H1 (cell line): ENCODE results near the gene C1orf50. TPM values are rescaled to one million over a fixed set of nuclear protein-coding genes. Genes with fewer than 3 reads are reported as not detected.

Experiments used
- CTCF ChIA-PET: fragments of 300-600 bp; sonication (Branson Sonifier 250); formaldehyde crosslinking; loops from one replicate; lab custom pipeline; 2021; ENCODE audit not compliant: partially characterized antibody; lab: Charles Lee
- POLR2A ChIA-PET: fragments of 300-600 bp; sonication (Branson Sonifier 250); formaldehyde crosslinking; loops from one replicate; lab custom pipeline; 2021; ENCODE audit warnings: inconsistent platforms; ENCODE audit not compliant: partially characterized antibody; lab: Charles Lee
- DNase-seq, 2 experiments: peaks; one replicate each; pipeline versions ENCODE4 v3.0.0 to v3.0.0-alpha.2; 2010 to 2022; ENCODE audit warnings: low spot score in 2 of 2, low read depth in 1 of 2, mixed read lengths in 1 of 2
- FAIRE-seq: peaks from 2 replicates; lab custom pipeline; 2011; peaks lifted over from hg19 to GRCh38; lab: Jason Lieb, UNC
- H2AFZ ChIP-seq: 2 replicates; pipeline ENCODE4 v1.8.1; 2012; ENCODE audit warnings: low read length, inconsistent platforms
- H2AK5ac ChIP-seq: 2 replicates; pipeline ENCODE4 v1.6.1; 2013; ENCODE audit warnings: low read depth, low read length
- H2BK120ac ChIP-seq: replicated peaks from 2 replicates; pipeline ENCODE3; 2013; ENCODE audit warnings: low read depth, low read length, inconsistent platforms
- H2BK12ac ChIP-seq: 2 replicates; pipeline ENCODE4 v1.6.1; 2013; ENCODE audit warnings: low read depth, low read length
- H2BK15ac ChIP-seq: 2 replicates; pipeline ENCODE4 v1.6.1; 2013; ENCODE audit warnings: low read length
- H2BK20ac ChIP-seq: 2 replicates; pipeline ENCODE4 v1.6.1; 2013; ENCODE audit warnings: low read length
- H2BK5ac ChIP-seq: 2 replicates; pipeline ENCODE4 v1.6.1; 2013; ENCODE audit warnings: low read depth, low read length
- H3K14ac ChIP-seq: 2 replicates; pipeline ENCODE4 v1.6.1; 2013; ENCODE audit warnings: inconsistent platforms; ENCODE audit not compliant: insufficient read length
- H3K18ac ChIP-seq: 2 replicates; pipeline ENCODE4 v1.6.1; 2013; ENCODE audit warnings: low read length; ENCODE audit errors: extremely low read depth
- H3K23ac ChIP-seq: 2 replicates; pipeline ENCODE4 v1.6.1; 2013; ENCODE audit warnings: inconsistent platforms; ENCODE audit not compliant: insufficient read length
- H3K23me2 ChIP-seq: 2 replicates; pipeline ENCODE4 v1.6.1; 2013; ENCODE audit warnings: low read depth, low read length
- H3K27ac ChIP-seq: 2 replicates; pipeline ENCODE4 v1.6.1; 2011; ENCODE audit warnings: low read depth, low read length, inconsistent platforms
- H3K27me3 ChIP-seq, 4 experiments: replicated peaks in 1 of 4; 1 replicate in 1 of 4; 2 replicates in 3 of 4; pipeline versions ENCODE4 v1.6.1 to v1.8.1; 2011 to 2013; ENCODE audit warnings: low read length in 3 of 4, mild to moderate bottlenecking in 3 of 4, inconsistent platforms in 2 of 4, mixed read lengths in 2 of 4, moderate library complexity in 1 of 4; ENCODE audit not compliant: control insufficient read depth in 3 of 4, insufficient read depth in 3 of 4; ENCODE audit errors: extremely low read depth in 1 of 4
- H3K36me3 ChIP-seq, 4 experiments: 2 replicates each; pipeline versions ENCODE4 v1.6.1 to v1.8.1; 2011 to 2013; ENCODE audit warnings: mild to moderate bottlenecking in 4 of 4, low read length in 3 of 4, moderate library complexity in 2 of 4, control low read depth in 1 of 4, inconsistent platforms in 1 of 4; ENCODE audit not compliant: insufficient read depth in 4 of 4, control insufficient read depth in 2 of 4
- H3K4ac ChIP-seq: replicated peaks from 2 replicates; pipeline ENCODE3; 2013; ENCODE audit warnings: low read length, low read depth, mixed read lengths, inconsistent platforms; ENCODE audit not compliant: insufficient read length
- H3K4me1 ChIP-seq, 4 experiments: replicated peaks in 1 of 4; 1 replicate in 1 of 4; 2 replicates in 3 of 4; pipeline versions ENCODE4 v1.6.1 to v1.8.1; 2011 to 2013; ENCODE audit warnings: low read length in 3 of 4, inconsistent platforms in 2 of 4, mixed read lengths in 1 of 4; ENCODE audit not compliant: insufficient read depth in 4 of 4, control insufficient read depth in 3 of 4
- H3K4me2 ChIP-seq, 2 experiments: 2 replicates each; pipeline versions ENCODE4 v1.6.1 to v1.8.1; 2011 to 2013; ENCODE audit warnings: low read depth in 2 of 2, low read length in 2 of 2, control low read depth in 1 of 2, inconsistent platforms in 1 of 2, mild to moderate bottlenecking in 1 of 2; ENCODE audit not compliant: insufficient read depth in 1 of 2
- H3K4me3 ChIP-seq, 4 experiments: fragments of 200-600, 300-600 bp in 1 of 4; sonication (generic), shearing (Covaris generic), sonication (Bioruptor Twin) in 1 of 4; 2 replicates each; pipeline versions ENCODE4 v1.5.1 to v1.8.1; 2011 to 2016; ENCODE audit warnings: low read length in 4 of 4, low read depth in 3 of 4, control low read depth in 2 of 4, inconsistent platforms in 2 of 4, mild to moderate bottlenecking in 2 of 4, mixed read lengths in 1 of 4, moderate library complexity in 1 of 4; ENCODE audit not compliant: insufficient read depth in 2 of 4; ENCODE audit errors: extremely low read depth in 1 of 4
- H3K56ac ChIP-seq: replicated peaks from 2 replicates; pipeline ENCODE3; 2013; ENCODE audit warnings: low read depth, mild to moderate bottlenecking, mixed read lengths, low read length, inconsistent platforms; ENCODE audit not compliant: insufficient read length
- H3K79me1 ChIP-seq: 2 replicates; pipeline ENCODE4 v1.6.1; 2013; ENCODE audit warnings: low read depth, low read length, control low read depth
- H3K79me2 ChIP-seq, 2 experiments: 2 replicates each; pipeline versions ENCODE4 v1.6.1 to v1.8.1; 2012 to 2013; ENCODE audit warnings: low read length in 2 of 2, mild to moderate bottlenecking in 2 of 2, inconsistent platforms in 1 of 2; ENCODE audit not compliant: insufficient read depth in 2 of 2, control insufficient read depth in 1 of 2
- H3K9ac ChIP-seq, 4 experiments: replicated peaks in 1 of 4; 1 replicate in 1 of 4; 2 replicates in 3 of 4; pipeline versions ENCODE4 v1.6.1 to v1.8.1; 2011 to 2013; ENCODE audit warnings: low read depth in 3 of 4, low read length in 3 of 4, control low read depth in 2 of 4, mild to moderate bottlenecking in 2 of 4, moderate library complexity in 2 of 4, inconsistent platforms in 1 of 4; ENCODE audit errors: extremely low read depth in 1 of 4
- H3K9me3 ChIP-seq, 2 experiments: 2 replicates each; pipeline versions ENCODE4 v1.6.1 to v1.8.1; 2012 to 2013; ENCODE audit warnings: mild to moderate bottlenecking in 2 of 2, moderate library complexity in 2 of 2, control low read depth in 1 of 2, inconsistent platforms in 1 of 2, low read depth in 1 of 2, low read length in 1 of 2, mixed read lengths in 1 of 2; ENCODE audit not compliant: insufficient read depth in 2 of 2
- H4K20me1 ChIP-seq, 2 experiments: replicated peaks in 1 of 2; 2 replicates each; pipeline versions ENCODE3 to v1.8.1; 2011 to 2013; ENCODE audit warnings: inconsistent platforms in 2 of 2, low read length in 2 of 2, mild to moderate bottlenecking in 1 of 2; ENCODE audit not compliant: insufficient read depth in 2 of 2, control insufficient read depth in 1 of 2
- H4K5ac ChIP-seq: 2 replicates; pipeline ENCODE4 v1.6.1; 2013; ENCODE audit warnings: low read length, low read depth, mixed read lengths, inconsistent platforms; ENCODE audit not compliant: insufficient read length
- H4K8ac ChIP-seq: 2 replicates; pipeline ENCODE4 v1.8.0; 2013; ENCODE audit warnings: mild to moderate bottlenecking, moderate library complexity, low read length, inconsistent platforms; ENCODE audit not compliant: insufficient read depth; ENCODE audit errors: extremely low read depth
- H4K91ac ChIP-seq: replicated peaks from 2 replicates; pipeline ENCODE3; 2013; ENCODE audit warnings: low read length, mixed read lengths, inconsistent platforms; ENCODE audit not compliant: insufficient read length
- CTCF ChIP-seq, 3 experiments: IDR thresholded peaks; 1 replicate in 2 of 3; 2 replicates in 1 of 3; pipeline versions ENCODE4 v1.5.1 to v1.6.1; 2011; ENCODE audit warnings: low read length in 3 of 3, mild to moderate bottlenecking in 3 of 3, inconsistent platforms in 2 of 3, low read depth in 1 of 3, moderate library complexity in 1 of 3; ENCODE audit not compliant: insufficient read depth in 1 of 3; ENCODE audit errors: control extremely low read depth in 1 of 3
- EZH2 ChIP-seq: fragments of 200-600 bp; sonication (generic); IDR thresholded peaks from 2 replicates; pipeline ENCODE4 v1.7.1; 2012; ENCODE audit warnings: low read depth, mild to moderate bottlenecking, moderate library complexity, low read length, inconsistent platforms; ENCODE audit not compliant: severe bottlenecking
- GABPA ChIP-seq: IDR thresholded peaks from 2 replicates; pipeline ENCODE4 v1.6.1; 2011; ENCODE audit warnings: mild to moderate bottlenecking, low read length, moderate library complexity, borderline replicate concordance; ENCODE audit not compliant: insufficient read depth
- JUN ChIP-seq: IDR thresholded peaks from 2 replicates; pipeline ENCODE4 v1.6.1; 2011; ENCODE audit warnings: low read depth, mild to moderate bottlenecking, improper control_type of control experiment, low read length
- NANOG ChIP-seq: IDR thresholded peaks from 2 replicates; pipeline ENCODE4 v1.6.1; 2011; ENCODE audit warnings: low read length, low read depth, mild to moderate bottlenecking, inconsistent platforms; ENCODE audit not compliant: insufficient read depth, poor library complexity, severe bottlenecking
- NRF1 ChIP-seq: IDR thresholded peaks from 2 replicates; pipeline ENCODE4 v1.6.1; 2011; ENCODE audit warnings: mild to moderate bottlenecking, low read depth, low read length, improper control_type of control experiment
- PHF8 ChIP-seq: fragments of 200-600 bp; sonication (generic); conservative IDR thresholded peaks from 2 replicates; pipeline ENCODE4 v1.7.1; 2012; ENCODE audit warnings: low read depth, mild to moderate bottlenecking, inconsistent platforms, low read length, moderate library complexity
- POLR2A ChIP-seq, 2 experiments: IDR thresholded peaks; 1 replicate in 1 of 2; 2 replicates in 1 of 2; pipeline ENCODE4 v1.6.1; 2011; ENCODE audit warnings: low read depth in 2 of 2, low read length in 2 of 2, mild to moderate bottlenecking in 2 of 2; ENCODE audit errors: control extremely low read depth in 1 of 2
- WGBS, 2 experiments: shearing (Covaris generic) in 1 of 2; methylation state at CpG; one replicate each; pipeline versions ENCODE4 v1.1.6 to v1.1.7; 2013 to 2015; ENCODE audit warnings: low lambda C conversion rate in 2 of 2, mixed read lengths in 2 of 2, inconsistent platforms in 1 of 2, low coverage in 1 of 2, missing lambda C conversion rate in 1 of 2; ENCODE audit not compliant: insufficient replicate concordance in 2 of 2, insufficient coverage in 1 of 2, insufficient read length in 1 of 2; ENCODE audit errors: extremely low coverage in 1 of 2, missing lambda C conversion rate in 1 of 2; 5-methylcytosine and 5-hydroxymethylcytosine counted together
- polyA plus RNA-seq, 7 experiments: library from polyadenylated mRNA; depleted of rRNA in 3 of 7; stranded (reverse) in 5 of 7; unstranded in 2 of 7; fragments of >200 nt in 5 of 7; fragments of 200-250 nt in 2 of 7; gene quantifications; 1 replicate in 5 of 7; 2 replicates in 1 of 7; 4 replicates in 1 of 7; pipeline versions ENCODE4 v1.2.1 to v1.2.3, GENCODE V29; 2011 to 2013; ENCODE audit warnings: missing spikeins in 2 of 7, mixed read lengths in 2 of 7
- total RNA-seq: library from RNA; stranded (reverse); fragmentation: NEBNext Ultra II Directional; extraction: Animal tissue kit (Norgen Biotek cat#: 25700); gene quantifications from 2 replicates; pipeline ENCODE4 v1.2.1, GENCODE V29; 2021

Gene C1orf50
- total and polyA plus RNA-seq, 2 of the 8 experiments (the other 6 are each of a cell fraction or from before 2014, with no cell fraction given) = 3.2 to 7.1 TPM

GRCh38 chr1:42737257-42737656 lies 29.8 kb upstream of the C1orf50 start:
- POLR2A ChIA-PET = interaction anchor here (2.2 kb wide), 1 partner anchor 55 kb away, joined by 7 read pairs; the partner anchor contains the start of gene YBX1
- H2AFZ ChIP-seq = no peak overlapping the region

More at GRCh38 chr1:42737257-42737656, 29.8 kb upstream of the C1orf50 start:
- H3K9me3 ChIP-seq = no peaks in the 10 kb centered on the region
- peaks cover 0 to 38% (median 28%) of the 10 kb centered on the region in 4 experiments; a peak in 6 of 7 replicates for H3K4me1 ChIP-seq
- no peaks in the 10 kb centered on the region for H3K79me2 ChIP-seq
- H4K8ac ChIP-seq = no peak overlapping the region
- no peak overlapping the region for H3K56ac ChIP-seq
- peaks cover 5% of the 10 kb centered on the region; the same call in 1 of the 2 replicates for H3K23me2 ChIP-seq
- DNase-seq (no peak), FAIRE-seq (no peak)
- H2BK12ac ChIP-seq = no peak overlapping the region
- H2AK5ac ChIP-seq = no peak overlapping the region; the same call in 1 of the 2 replicates
- no peak overlapping the region for H4K91ac ChIP-seq
- no peak overlapping the region for H3K4me3 ChIP-seq
- CTCF ChIA-PET = interaction anchor here (0.9 to 6.4 kb wide), 3 partner anchors 9 to 18 kb away, joined by 3 to 62 read pairs (median 3); no protein-coding TSS in a partner anchor
- no peak overlapping the region for H3K18ac ChIP-seq
- H3K9ac ChIP-seq = no peak overlapping the region
- no peak overlapping the region for H3K23ac ChIP-seq
- no peak overlapping the region for H3K27ac ChIP-seq
- H2BK15ac ChIP-seq = no peak overlapping the region
- H3K4me2 ChIP-seq = no peak overlapping the region
- no peak overlapping the region for H3K4ac ChIP-seq
- H3K14ac ChIP-seq = no peak overlapping the region
- H4K5ac ChIP-seq = no peak overlapping the region
- no peak overlapping the region for H2BK5ac ChIP-seq
- 94% methylated on average over 5 of the region's 5 CpGs; no CpG with 5 or more reads in 1 of the 2 experiments for WGBS, 2 experiments
- H3K27me3 ChIP-seq = no peaks in the 10 kb centered on the region
- H2BK20ac ChIP-seq = no peak overlapping the region
- TF ChIP-seq POLR2A (IDR thresholded peaks at IDR 0.05; ENCODE audit: control extremely low read depth in 1 of 2, low read depth in 2 of 2, low read length in 2 of 2) (no peak), NANOG (no peak), PHF8 (no peak), JUN (no peak), EZH2 (no peak), NRF1 (no peak), CTCF (IDR thresholded peaks at IDR 0.05; ENCODE audit: control extremely low read depth in 1 of 3, insufficient read depth in 1 of 3, low read depth in 1 of 3, low read length in 3 of 3) (no peak), GABPA (no peak)
- H2BK120ac ChIP-seq = no peak overlapping the region
- peaks cover 3% of the 10 kb centered on the region; the same call in 1 of the 2 replicates for H3K79me1 ChIP-seq
- H4K20me1 ChIP-seq = peaks cover 0 to 4% of the 10 kb centered on the region in 2 experiments
- H3K36me3 ChIP-seq = no peaks in the 10 kb centered on the region
